NCI-H1048 (cell line): Measurements from ENCODE around the gene NOPCHAP1.
"Not testable (repeated sequence)": the region's sequence is repeated elsewhere in the genome, so short reads cannot be mapped to it uniquely, and the experiment has no call there.

Experiments
- DNase-seq: peaks from one replicate; lab custom pipeline; 2025; lab: John Stamatoyannopoulos, UW

NOPCHAP1 gene

DNA sequence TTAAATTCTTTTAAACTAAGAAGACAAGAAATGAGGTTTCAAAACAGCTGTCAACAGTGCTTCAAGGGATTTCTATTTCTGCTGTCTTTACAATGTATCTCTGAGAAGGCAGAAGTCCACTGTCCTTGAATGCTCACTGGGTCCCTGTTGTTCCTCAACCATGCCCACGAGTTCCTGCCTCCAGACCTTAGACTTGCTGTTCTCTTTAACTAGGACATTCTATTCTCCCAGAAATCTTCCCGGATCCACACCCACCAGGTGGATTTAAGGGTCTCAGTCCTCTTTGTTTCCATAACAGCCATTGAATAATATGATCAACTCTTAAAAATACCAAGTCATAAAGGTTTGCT lies 21.3 kb upstream of the NOPCHAP1 start:
- DNase-seq: no peak

GRCh38 chr12:104966677-104967076 lies 19.4 kb upstream of the NOPCHAP1 start:
- DNase-seq: no peak

DNA sequence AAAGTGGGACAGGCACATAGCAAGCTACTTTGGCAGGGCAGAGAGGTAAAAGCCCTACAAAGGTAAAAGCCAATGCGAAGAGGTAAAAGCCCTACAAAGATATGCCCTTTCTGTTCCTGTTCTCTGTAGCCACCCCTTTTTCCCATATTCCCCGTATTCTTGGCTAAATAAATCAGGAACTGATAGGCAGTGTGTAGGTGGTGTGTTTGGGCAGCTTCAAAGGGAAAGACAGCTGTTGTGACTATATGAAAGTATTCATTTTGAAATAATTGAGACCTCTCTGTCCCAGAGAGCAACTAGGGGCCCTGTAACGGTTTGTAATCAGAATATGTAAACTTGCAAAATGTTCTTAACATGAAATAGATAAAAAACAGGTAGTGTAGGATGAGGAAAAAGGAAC lies 16.8 kb upstream of the NOPCHAP1 start:
- no peak for DNase-seq

DNA sequence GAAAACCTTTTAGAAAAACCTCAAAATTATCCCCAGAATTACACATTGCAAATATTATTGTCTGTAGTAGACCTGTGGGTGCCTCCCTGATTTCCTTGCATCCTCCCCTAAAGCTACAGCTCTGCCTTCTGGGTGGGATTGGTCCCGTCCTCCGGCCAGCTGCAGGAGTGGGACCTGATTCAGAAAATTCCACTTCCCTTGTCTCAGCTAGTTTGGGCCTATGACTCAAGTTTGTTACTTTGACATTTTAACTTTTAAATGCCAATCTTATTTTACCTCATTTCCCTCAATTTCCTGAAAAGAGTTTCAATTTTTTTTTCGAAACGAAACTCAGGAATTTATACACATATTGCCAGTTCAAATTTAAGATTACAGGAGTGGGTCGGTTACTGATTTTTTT lies 14.8 kb upstream of the NOPCHAP1 start:
- DNase-seq: no peak

GRCh38 chr12:104973250-104973649 lies 12.9 kb upstream of the NOPCHAP1 start:
- DNase-seq: no peak

- DNase-seq: no peak
Observed at GRCh38 chr12:104974626-104975290, 11.4 kb upstream of the NOPCHAP1 start.

- DNase-seq: no peak
Observed at GRCh38 chr12:104975587-104976343, 10.4 kb upstream of the NOPCHAP1 start.

DNA sequence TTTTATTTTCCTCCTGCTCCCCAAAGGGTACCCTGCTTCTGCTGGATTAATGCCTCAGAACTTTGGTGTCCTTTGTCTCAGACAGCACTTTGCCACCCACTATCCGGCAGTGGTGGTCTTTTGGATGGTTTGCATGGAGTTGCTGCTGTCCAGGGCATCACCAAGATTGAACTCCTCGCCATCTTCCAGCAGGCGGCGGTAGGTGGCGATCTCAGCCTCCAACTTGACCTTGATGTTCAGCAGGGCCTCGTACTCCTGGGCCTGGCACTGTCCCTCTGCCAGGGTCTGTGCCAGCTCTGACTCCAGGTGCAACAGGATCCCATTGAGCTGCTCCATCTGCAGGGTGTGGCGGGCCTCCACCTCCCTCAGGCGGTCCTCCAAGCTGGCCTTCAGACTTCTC lies 9.4 kb upstream of the NOPCHAP1 start:
- DNase-seq: no peak

DNA sequence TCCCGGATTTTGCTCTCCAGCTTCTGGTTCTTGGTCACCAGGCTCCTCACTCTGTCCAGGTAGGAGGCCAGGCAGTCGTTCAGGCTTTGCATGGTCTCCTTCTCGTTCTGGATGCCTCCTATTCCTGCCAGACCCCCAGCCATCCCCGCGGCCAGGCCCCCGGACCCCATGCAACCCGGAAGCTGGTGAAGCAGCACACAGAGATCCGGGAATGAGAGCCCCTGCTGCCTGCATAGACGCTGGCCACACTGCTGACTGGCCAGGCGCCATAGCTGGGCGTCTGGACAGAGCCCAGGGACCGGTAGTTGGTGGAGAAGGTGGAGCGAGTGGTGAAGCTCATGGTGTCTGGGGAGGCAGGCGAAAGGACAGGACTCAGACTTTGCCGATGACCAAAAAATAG lies 8.4 kb upstream of the NOPCHAP1 start:
- DNase-seq: not testable (repeated sequence)

DNA sequence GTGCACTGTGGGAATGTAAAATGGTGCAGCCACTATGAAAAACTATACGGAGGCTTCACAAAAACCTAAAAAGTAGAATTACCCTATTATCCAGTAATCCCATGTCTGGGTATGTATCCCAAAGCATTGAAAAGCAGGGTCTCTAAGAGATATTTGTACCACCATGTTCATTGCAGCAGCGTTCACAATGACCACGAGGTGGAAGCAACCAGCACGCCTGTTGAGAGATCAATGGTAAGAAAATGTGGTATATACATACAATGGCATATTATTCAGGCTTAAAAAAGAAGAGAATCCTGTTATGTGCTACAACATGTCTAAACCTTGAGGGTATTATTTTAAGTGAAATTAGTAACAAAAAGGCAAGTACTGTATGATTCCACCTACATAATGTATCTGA lies 910 bp upstream of the NOPCHAP1 start:
- no peak for DNase-seq

DNA sequence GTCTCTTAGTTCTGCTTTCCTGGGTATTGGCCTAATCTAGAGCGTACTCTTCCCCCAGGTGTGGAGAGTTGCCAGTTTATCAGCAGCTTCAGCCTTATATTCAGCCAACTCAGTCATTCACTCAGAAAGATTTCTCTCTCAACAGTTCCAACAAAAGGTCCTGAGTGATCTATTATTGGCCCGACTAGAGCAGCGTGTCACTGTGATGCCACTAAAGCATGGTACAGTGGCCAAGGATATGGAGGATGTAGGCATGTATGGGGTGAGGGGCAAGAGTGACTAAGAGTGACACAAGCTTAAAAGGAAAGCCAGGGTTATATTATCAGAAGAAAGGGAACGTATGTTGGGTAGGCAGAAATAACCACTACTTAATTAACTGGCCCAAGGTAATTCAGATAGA lies 4.8 kb downstream of the NOPCHAP1 start:
- DNase-seq: no peak

DNA sequence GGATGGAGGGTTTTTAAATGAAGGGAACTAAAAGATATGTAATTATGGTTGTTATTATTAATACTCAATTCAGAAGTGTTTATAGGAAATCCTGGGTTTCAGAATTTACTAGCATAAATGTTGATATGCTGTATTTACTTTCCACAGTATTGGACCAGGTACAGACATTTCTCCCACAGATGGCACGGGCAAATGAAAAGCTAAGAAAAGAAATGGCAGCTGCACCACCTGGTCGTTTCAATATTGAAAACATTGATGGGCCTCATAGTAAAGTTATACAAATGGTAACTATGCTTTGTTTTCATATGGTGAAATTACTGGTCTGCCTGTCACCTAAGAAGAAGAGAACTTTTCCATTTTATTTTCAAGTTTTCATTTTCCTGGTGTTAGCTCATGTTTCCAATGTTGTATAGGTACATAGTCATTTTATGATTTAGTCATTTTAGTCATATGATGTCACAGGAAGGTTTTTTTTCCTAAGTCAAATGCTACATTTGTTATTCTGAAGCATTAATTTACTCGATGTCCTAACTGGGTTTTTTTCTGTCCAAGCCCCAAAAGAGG lies 5.5 kb downstream of the NOPCHAP1 start:
- DNase-seq: no peak

- DNase-seq: no peak
Observed at GRCh38 chr12:104994336-104994735, 8.2 kb downstream of the NOPCHAP1 start.

DNA sequence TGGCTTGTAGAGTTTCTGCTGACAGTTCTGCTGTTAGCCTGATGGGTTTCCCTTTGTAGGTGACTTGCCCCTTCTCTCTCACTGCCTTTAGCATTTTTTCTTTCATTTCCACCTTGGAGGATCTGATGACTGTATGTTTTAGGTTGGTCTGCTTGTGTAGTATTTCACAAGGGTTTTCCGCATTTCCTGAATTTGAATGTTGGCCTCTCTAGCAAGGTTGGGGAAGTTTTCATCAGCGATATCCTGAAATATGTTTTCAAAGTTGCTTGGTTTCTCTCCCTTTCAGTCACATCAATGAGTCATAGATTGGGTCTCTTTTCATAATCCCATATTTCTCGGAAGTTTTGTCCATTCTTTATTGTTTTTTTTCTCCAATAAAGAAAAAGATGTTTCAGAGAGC lies 11.4 kb downstream of the NOPCHAP1 start:
- no peak for DNase-seq

- DNase-seq: no peak
Observed at GRCh38 chr12:104998423-104999346, 12.6 kb downstream of the NOPCHAP1 start.

DNA sequence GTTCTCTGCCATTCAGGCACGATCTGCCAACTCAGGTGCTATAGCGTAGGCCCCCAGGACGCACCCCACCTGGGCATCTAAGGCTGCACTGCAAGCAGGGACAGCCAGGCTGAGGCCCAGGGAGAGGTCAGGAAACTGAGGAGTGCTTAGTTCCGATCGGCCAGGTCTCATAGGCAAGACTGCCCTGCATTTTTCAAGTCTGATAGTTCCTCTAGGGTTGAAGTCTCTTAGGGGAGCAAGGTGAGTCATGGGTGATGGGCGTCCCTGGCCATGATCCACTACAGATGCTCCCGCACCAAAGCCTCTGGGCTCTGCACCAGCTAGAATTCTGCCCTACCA lies 13.2 kb downstream of the NOPCHAP1 start:
- DNase-seq: no peak

- no peak for DNase-seq
Observed at GRCh38 chr12:105001476-105001875, 15.4 kb downstream of the NOPCHAP1 start.

- no peak for DNase-seq
Observed at GRCh38 chr12:105013892-105014291, 27.8 kb downstream of the NOPCHAP1 start.

- no peak for DNase-seq
Observed at GRCh38 chr12:105014603-105015002, 28.5 kb downstream of the NOPCHAP1 start.

- DNase-seq: no peak
Observed at GRCh38 chr12:105015543-105015942, 29.4 kb downstream of the NOPCHAP1 start.

- DNase-seq: no peak
Observed at GRCh38 chr12:105018012-105018411, 31.9 kb downstream of the NOPCHAP1 start.

DNA sequence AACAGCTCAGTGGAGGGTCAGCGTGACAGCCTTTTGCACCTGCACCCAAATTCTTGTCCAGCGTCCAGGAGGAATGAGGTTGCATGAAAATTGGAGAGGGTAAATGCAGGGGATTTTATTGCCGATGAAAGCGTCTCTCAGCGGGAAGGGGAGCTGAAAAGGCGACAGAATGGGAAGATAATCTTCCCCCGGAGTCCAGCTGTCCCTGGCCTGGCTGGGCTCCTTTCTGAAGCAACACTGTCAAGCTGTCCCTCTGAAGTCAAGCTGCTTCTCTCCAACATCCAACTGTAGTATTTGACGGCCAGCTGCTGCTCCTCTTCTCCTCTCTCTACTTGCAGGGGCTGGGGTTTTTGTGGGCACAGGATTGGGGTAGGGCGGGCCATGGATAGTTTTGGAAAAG lies 32.7 kb downstream of the NOPCHAP1 start:
- no peak for DNase-seq
